GM19467 (cell line): ENCODE results near the gene HSPB3.
"Not testable (repeated sequence)": the region's sequence is repeated elsewhere in the genome, so short reads cannot be mapped to it uniquely, and the experiment has no call there.

Experiments used
- ATAC-seq: cut with Tn5 transposase; IDR thresholded peaks from one replicate; pipeline ENCODE4 v1.9.1; 2021; ENCODE audit warnings: mild to moderate bottlenecking, moderate library complexity; ENCODE audit not compliant: unreplicated experiment

HSPB3 gene

GRCh38 chr5:54454602-54455001 is 897 bp upstream of the HSPB3 start:
- no peak for ATAC-seq

- no peak for ATAC-seq
These were observed 1.8 kb downstream of the HSPB3 start for GRCh38 chr5:54457094-54457862.

- ATAC-seq, result no peak
These were observed 2.7 kb downstream of the HSPB3 start for GRCh38 chr5:54458221-54458620.

- no peak for ATAC-seq
These were observed 4.9 kb downstream of the HSPB3 start for GRCh38 chr5:54460181-54460919.

GRCh38 chr5:54462281-54462680 is 6.8 kb downstream of the HSPB3 start:
- ATAC-seq, result no peak

GRCh38 chr5:54463713-54464112 is 8.2 kb downstream of the HSPB3 start:
- no peak for ATAC-seq

GRCh38 chr5:54469622-54470021 is 14.1 kb downstream of the HSPB3 start:
- peak; percentile 59 for ATAC-seq

GRCh38 chr5:54470128-54470527 is 14.6 kb downstream of the HSPB3 start:
- ATAC-seq, result peak; percentile 15

- no peak for ATAC-seq
These were observed 15.2 kb downstream of the HSPB3 start for GRCh38 chr5:54470677-54471076.

GRCh38 chr5:54471398-54471797 is 15.9 kb downstream of the HSPB3 start:
- no peak for ATAC-seq

GRCh38 chr5:54476682-54477081 is 21.2 kb downstream of the HSPB3 start:
- no peak for ATAC-seq

- no peak for ATAC-seq
These were observed 22.5 kb downstream of the HSPB3 start for GRCh38 chr5:54477941-54478478.

GRCh38 chr5:54480296-54480695 is 24.8 kb downstream of the HSPB3 start:
- ATAC-seq, result no peak

- no peak for ATAC-seq
These were observed 28.9 kb downstream of the HSPB3 start for GRCh38 chr5:54484219-54484894.

- not testable (repeated sequence) for ATAC-seq
These were observed 30.2 kb downstream of the HSPB3 start for GRCh38 chr5:54485659-54486058.

GRCh38 chr5:54489648-54489979 is 34.1 kb downstream of the HSPB3 start:
- ATAC-seq, result not testable (repeated sequence)

GRCh38 chr5:54491326-54491725 is 35.8 kb downstream of the HSPB3 start:
- no peak for ATAC-seq

GRCh38 chr5:54492178-54492577 is 36.7 kb downstream of the HSPB3 start:
- ATAC-seq, result no peak

- ATAC-seq, result no peak
These were observed 39.5 kb downstream of the HSPB3 start for GRCh38 chr5:54495027-54495426.
